Measurements from ENCODE around the gene HAPSTR1.

- TF ChIP-seq CTCF (optimal IDR thresholded peaks at IDR 0.05 in 1 of 3, IDR thresholded peaks at IDR 0.05 in 1 of 3, conservative IDR thresholded peaks at IDR 0.05 in 1 of 3; ENCODE audit: extremely low read depth in 1 of 3, insufficient read depth in 2 of 3, low read length in 3 of 3) (no peak), EZH2 (IDR thresholded peaks at IDR 0.05; ENCODE audit: low read length) (no peak)
These were observed 23.8 kb downstream of the HAPSTR1 start for GRCh38 chr16:9115277-9115676.
